Ammon's horn (tissue), 1 donor: ENCODE results near the gene GSTT2B.
"Not testable (repeated sequence)": the region's sequence is repeated elsewhere in the genome, so short reads cannot be mapped to it uniquely, and the experiment has no call there.

Experiments used
- DNase-seq: peaks from one replicate; pipeline ENCODE4 v3.0.0-alpha.2; 2016; ENCODE audit warnings: low spot score

GSTT2B gene

DNA sequence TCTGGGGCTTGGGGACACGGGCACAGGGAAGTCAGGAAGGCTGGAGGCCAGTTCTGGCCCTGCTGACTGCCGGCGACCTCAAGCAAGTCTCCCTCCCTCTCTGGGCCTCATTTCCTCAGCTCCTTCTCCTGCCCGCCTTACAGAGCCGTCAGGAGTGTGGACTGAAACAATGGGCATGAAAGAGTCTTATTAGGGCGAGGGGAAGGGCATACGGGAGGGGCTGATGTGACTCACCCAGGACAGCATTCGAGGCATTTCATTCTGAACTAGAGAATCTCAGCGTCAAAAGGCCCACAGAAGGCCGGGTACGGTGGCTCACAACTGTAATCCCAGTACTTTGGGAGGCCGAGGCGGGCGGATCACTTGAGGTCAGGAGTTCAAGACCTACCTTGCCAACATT is 20.8 kb downstream of the GSTT2B start:
- DNase-seq = not testable (repeated sequence)

DNA sequence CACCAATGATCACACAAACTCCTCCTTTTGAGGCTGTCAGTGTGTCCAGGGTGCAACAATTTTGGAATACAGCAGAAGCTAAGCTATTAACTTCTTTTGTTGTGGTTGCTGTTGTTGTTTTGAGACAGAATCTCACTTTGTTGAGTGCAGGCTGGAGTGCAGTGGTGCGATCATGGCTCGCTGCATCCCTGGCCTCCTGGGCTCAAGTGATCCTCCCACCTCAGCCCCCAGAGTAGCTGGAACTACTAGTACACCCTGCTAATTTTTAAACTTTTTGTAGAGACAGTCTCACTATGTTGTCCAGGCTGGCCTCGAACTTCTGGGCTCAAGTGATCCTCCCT is 22.0 kb downstream of the GSTT2B start:
- DNase-seq = no peak

DNA sequence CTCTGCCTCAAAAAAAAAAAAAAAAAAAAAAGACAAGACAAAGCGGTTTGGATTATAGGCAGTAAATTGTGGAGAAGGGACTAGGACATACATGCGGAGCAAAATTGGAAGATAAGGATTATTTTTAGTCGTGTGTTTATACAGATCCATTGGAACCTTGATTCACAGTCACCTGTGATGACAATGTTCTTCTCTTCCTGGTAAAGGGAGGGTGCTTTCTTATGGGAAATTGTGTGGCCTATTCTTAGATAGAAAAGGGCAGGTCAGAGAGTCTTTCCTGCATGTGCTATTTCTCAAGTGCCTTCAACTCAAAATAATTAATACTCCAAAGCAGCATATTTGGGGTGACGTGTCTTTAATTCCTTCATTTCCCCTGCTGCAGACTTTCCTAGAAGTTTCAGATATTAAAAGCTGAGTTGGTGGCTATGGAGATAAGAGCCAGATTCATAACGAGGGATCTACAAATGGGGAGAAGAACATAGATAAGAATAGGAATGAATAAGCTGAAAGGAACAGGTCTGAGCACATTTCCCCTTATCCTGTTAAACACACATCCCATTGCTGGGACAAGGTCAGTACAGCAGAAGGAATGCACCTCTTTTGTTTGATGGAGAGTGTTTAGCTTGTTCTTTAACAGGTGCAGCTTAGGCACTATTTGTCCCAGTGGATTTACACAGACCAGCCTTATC is 22.5 kb downstream of the GSTT2B start:
- DNase-seq = no peak

DNA sequence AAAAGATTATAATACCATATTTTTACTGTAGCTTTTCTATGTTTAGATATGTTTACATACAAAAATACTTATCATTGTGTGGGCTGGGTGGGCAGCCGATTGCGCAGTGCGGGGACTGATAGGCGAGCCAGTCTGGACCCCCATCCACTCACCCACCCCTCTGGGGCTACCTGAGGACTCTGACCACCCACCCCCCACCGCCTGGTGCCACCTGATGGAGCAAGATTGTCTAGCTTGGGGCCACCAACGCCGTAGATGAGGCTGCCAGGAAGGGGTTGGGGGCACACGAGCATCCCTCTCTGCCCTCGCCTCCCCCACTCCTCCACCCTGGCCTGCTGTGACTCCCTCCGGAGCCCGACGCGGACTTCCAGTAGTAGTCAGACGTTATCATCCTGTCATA is 34.4 kb downstream of the GSTT2B start:
- no peak for DNase-seq

DNA sequence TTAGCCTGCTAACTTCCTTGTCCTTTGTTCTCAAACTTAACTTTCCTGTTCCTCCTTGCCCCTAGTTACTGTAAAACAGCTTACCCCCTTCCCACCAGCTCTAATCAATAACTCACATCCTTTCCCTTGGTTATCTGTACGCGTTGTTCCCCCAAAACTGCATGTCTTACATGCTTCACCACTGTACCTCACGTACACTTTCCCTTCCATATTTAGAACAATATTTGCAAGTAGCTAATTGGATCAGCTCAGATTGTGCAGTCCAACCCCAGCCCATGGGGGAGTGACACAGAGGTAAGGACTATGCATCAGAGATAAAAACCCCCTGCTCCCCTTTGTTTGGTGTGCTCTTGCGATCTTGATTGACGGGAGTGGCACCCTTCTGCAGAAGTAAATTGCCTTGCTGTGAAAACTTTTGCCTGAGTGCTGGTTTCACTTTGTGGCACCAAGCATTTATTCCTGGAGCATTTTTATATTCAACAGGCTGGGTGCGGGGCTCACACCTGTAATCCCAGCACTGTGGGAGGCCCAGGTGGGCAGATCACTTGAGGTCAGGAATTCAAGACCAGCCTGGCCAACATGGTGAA is 35.9 kb downstream of the GSTT2B start:
- no peak for DNase-seq

DNA sequence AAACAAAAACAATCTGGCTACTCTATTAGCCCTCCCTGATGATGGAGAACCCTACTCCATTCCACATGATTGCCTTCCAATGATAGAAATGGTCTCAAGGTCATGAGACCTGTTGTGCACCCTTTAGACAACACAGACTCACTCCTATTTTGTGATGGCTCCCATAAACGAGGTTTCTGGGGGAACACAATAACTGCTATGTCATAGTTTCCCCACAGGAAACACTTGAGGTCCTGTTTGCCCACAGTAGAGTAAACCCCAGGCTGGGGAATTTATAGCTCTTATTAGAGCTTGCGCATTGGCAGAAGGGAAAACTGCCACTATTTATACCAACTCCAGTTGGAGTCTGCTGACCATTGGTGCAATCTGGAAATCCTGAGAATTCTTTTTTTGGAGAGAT is 38.1 kb downstream of the GSTT2B start:
- no peak for DNase-seq

DNA sequence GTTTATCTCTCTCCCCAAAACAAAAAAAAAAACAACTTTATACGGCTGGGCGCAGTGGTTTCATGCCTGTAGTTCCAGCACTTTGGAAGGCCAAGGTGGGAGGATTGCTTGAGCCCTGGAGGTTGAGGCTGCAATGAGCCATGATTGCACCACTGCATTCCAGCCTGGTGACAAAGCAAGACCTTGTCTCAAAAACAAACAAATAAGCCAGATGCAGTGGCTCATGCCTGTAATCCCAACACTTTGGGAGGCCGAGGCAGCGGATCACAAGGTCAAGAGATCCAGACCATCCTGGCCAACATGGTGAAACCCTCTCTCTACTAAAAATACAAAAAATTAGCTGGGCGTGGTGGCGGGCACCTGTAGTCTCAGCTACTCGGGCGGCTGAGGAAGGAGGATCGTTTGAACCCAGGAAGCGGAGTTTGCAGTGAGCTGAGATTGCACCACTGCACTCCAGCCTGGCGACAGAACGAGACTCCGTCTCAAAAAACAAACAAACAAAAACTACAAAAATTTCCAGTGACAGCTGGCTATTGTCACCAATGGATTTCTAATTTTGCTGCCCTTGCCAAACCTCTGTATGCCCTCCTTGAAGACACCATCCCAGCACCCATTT is 39.3 kb downstream of the GSTT2B start:
- DNase-seq = not testable (repeated sequence)

DNA sequence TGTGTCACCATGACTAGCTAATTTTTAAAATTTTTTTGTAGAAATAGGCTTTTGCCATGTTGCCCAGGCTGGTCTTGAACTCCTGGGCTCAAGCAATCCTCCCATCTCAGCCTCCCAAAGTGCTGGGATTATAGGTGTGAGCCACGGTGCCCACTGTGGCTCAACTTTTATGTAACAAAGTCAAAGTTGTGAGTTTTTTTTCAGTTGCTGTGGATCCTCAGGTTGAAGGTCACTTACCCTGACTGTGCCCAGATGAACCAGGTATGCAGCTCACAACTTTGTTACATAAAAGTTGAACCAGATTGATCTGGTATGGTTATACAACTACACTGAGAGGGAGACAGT is 40.8 kb downstream of the GSTT2B start:
- DNase-seq = peak; percentile 1

DNA sequence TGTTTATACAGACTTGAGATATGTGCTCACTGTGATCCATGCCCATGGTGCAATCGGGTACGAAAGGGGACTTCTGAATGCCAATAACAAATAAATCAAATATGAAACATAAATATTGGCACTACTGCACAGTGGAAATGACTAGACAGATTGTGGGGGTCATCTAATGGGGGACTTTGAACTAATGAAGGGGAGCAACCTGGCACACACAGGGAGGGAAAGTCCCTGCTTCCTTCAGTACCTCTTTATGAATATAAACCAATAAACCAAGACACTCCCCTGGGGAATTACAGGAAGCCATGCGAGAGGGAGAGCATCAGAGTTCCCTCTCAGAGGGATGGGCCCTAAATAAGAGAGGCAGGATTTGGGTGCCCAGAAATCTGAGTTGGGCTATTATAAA is 45.7 kb downstream of the GSTT2B start:
- DNase-seq = no peak

DNA sequence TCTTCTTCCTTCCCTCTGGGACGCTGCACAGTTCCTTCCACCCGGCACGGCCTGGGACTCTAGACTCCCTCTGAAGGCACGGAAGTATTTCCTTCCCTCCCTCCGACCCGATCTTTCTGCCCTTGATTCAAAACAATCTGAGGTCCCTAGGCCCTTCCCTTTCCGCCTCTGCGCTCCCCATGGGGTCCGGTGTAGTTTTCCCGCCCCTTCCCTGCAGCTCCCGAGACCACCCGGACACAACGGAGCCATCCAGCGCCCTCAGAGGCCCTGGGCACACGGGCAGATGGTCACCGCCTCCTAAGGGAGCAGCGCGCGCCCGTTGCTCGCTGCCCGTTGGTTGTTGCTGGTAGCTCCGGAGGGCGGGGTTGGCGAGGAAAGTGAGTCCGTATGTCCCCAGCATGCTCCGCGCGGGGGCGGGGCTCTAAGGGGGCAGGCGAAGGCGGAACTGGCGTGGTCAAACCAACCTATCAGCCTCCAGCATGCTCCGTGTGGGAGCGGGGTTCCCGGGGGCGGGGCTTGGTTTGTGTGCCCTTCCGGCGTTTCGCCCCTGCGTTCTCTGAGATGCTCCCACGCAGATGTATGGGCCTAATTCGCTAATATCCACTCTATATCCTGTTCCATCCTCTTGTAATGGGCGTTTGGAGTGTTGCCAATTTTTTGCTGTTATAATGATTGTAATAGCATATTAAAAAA is 47.2 kb downstream of the GSTT2B start:
- DNase-seq = peak; percentile 100

DNA sequence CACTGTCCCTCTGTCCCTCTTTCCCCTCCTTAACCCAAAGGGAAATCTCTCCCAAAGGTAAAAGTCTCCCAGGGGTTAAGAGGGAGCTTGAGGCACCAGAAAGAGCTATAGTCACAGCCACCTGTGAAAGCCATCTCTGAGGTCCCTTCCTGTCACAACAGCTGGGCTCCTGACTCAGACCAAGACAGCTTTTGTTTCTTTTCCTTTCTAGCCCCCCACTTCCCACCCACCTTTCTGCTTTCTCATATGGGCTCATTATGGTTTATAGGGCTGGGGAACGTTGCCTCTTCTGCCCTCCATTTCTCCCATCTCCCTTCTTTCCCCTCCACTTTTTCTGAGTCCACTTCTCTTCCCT is 47.7 kb downstream of the GSTT2B start:
- no peak for DNase-seq

DNA sequence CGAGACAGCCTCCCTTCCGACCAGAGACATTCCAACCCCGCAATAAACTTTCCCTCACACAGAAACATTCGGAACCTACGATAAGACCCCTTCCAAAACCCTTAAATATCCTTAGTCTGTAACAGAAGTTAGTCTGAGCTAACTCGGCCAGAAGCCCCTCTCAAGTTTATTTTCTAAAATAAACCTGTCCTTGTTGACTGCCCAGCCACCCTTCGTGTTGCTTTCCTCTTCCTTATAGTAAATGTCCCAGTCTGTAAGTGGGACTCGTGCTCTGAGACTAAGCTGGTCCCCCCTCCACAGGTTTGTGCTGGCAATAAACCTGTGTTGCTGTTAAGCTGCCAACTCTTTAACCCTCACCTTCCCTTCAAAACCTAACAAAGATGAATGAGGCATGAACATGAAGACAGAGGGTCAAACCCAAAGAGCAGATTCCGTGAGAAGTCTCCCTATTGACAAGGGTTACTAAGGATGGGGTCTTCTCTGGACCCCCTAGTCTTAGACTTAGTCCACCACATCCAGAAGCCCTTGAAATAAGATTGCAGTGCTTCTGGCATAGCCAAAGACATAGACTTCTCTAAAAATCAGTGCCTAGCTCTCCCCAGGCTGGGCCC is 48.6 kb downstream of the GSTT2B start:
- DNase-seq = no peak

DNA sequence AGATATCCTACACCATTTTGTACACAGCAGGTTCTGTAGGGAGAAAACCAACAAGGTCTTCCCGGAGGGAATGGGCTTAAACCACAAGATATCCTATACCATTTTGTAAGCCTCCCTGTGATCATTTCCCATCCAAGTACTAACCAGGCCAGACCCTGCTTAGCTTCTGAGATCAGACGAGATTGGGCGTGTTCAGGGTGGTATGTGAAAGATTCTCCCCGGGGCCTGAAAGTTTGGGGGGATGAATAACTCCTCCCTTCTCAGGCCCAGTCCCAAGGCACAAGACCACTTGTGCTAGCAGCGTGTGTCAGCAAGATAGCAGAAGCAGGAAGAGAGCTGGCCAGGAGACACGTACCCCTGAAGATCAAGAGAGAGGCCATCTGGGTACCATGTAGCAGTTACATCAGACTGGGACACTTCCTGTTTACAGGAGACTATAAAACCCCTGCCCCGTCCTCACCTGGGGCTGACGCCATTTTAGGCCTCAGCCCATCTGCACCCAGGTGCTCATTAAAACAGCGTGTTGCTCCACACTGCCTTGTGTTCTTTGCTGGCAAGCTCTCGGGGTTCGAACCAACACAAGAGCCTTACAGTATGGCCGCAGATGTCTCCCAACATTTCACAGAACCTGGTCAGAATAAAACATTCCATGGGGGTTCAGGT is 49.5 kb downstream of the GSTT2B start:
- no peak for DNase-seq

DNA sequence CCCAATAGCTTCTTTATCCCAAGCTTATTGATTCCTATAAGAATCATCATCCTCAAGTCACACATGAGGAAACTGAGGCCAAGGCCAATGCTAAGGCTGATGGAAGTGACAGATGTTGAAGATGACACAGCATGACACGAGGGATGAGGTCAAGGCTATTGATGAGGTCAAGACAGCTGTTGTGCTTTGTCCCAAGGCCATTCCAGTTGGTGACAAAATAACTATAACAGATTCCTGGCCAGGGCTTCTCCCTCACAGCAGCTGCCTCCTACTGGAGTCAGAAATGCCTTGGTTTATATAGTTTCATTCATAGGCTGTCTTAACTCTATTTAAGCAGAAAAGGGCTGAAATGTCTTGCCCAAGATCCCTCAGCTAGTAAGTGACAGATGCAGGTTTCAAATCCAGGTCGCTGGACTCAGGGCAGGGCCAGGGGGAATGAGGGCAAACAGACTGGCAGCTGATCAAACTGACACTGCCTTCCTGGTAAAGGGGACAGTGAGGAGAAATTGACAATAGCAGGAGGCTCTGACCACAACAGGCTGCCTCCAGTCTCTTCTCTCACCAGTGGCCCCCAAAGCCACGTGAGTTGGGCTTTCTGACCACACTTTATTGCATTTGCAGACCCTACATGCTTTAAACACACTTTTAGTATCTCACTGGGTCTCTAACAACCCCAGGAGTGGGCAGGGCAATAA is 50.4 kb downstream of the GSTT2B start:
- DNase-seq = no peak

DNA sequence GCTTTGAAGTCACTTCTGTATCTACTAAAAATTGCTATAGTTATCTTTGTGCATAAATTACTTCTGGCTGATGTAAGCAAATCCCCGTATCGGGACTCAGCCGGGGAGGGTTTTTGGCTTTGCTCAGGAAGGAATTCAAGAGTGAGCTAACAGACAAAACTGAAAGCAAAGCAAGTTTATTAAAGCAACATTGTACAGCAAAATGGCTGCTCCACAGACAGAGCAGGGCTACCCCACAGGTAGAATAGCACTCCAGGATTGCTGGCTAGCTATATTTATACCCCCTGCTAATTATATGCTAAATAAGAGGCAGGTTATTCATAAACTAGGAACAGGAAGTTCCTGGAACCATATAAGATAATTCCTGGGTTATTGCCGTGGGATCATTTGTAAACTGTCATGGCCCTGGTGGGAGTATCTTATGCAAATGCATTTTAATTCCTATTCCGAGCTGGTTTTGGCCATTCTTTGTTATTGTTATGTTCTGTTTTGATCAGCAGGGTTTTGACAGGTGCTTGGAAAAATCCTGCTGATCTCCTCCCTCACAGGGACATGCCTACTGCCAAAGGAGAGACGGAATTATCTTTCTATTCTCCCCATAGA is 51.6 kb downstream of the GSTT2B start:
- DNase-seq = no peak

DNA sequence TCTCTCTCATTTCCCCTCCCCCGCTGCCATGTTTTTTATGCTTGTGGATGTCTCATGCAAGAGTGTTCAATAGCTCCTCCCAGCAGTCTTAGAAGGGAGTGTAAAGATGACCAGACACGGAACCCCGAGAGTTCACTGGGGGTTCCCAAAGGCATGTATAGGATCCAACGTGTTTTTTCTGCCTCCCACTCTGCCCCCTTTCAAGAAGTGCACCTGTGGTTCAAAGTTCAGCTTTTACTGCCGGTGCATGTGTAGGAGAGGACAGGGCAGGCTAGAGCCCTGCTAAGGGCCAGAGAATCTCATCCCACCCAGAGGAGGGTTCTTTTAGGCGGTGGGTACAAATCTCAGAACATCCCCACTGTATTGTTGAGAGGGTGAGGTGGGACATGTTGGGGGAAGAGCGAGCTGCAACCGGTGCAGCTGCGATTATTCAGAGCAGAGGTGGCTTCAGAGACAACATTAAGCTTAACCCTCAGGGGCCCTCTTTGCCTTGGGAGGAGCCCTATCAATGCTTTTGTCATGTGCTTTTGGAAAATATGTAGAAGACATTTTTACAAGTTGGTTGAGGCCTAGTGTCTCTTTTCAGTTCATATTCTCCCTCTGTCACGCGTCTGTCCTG is 52.3 kb downstream of the GSTT2B start:
- no peak for DNase-seq

DNA sequence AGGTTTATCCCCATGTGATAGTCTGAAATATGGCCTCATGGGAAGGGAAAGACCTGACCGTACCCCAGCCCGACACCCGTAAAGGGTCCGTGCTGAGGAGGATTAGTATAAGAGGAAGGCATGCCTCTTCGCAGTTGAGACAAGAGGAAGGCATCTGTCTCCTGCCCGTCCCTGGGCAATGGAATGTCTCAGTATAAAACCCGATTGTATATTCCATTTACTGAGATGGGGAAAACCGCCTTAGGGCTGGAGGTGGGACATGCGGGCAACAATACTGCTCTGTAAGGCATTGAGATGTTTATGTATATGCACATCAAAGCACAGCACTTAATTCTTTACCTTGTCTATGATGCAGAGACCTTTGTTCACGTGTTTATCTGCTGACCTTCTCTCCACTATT is 53.6 kb downstream of the GSTT2B start:
- DNase-seq = not testable (repeated sequence)
